K562 (cell line): ENCODE results near the gene GTF2I. TPM values are rescaled to one million over a fixed set of nuclear protein-coding genes. Genes with fewer than 3 reads are reported as not detected.
"Not testable (repeated sequence)": the region's sequence is repeated elsewhere in the genome, so short reads cannot be mapped to it uniquely, and the experiment has no call there.

Experiments used
- ATAC-seq: fragments of 200-7000 bp; cut with Tn5 transposase; 3 replicates; pipeline ENCODE4 v1.9.1; 2020; ENCODE audit warnings: moderate library complexity
- BruUV-seq: library from RNA; stranded (reverse); fragments of 400-500 nt; replicated peaks from 2 replicates; lab custom pipeline; 2021; lab: Mats Ljungman, UMichigan
- CTCF ChIA-PET: fragments of 300-600 bp; formaldehyde crosslinking; extraction: SDS; loops from one replicate; lab custom pipeline; 2021; ENCODE audit warnings: low intra/inter-chr PET ratio; lab: Yijun Ruan, JAX
- POLR2A ChIA-PET: fragments of 300-600, 350-650 bp; sonication (Branson Sonifier 250); formaldehyde crosslinking; extraction: SDS; loops from one replicate; lab custom pipeline; 2021; ENCODE audit warnings: antibody characterized with exemption, inconsistent platforms; lab: Yijun Ruan, JAX
- DNase-seq, 4 experiments: peaks; one replicate each; pipeline versions ENCODE4 v3.0.0 to v3.0.0-alpha.2; 2011 to 2018; ENCODE audit warnings: low spot score in 3 of 4, mixed read lengths in 3 of 4; ENCODE audit errors: extremely low read depth in 1 of 4
- FAIRE-seq: peaks from 2 replicates; lab custom pipeline; 2011; peaks lifted over from hg19 to GRCh38; lab: Jason Lieb, UNC
- H2AFZ ChIP-seq: 2 replicates; pipeline ENCODE4 v1.6.0; 2011; ENCODE audit warnings: low read depth, low read length, control low read depth, inconsistent platforms
- H3K27ac ChIP-seq: fragments of 200-600 bp; 3 replicates; pipeline ENCODE4 v1.8.0; 2011; ENCODE audit warnings: low read depth, mild to moderate bottlenecking, control low read depth, inconsistent platforms, low read length, moderate library complexity, mixed read lengths; ENCODE audit errors: extremely low read depth
- H3K27me3 ChIP-seq, 2 experiments: fragments of 300-600 bp in 1 of 2; 2 replicates in 1 of 2; 3 replicates in 1 of 2; pipeline versions ENCODE4 v1.6.0 to v1.8.0; 2011; ENCODE audit warnings: inconsistent platforms in 2 of 2, low read length in 2 of 2, mild to moderate bottlenecking in 1 of 2, mixed read lengths in 1 of 2, moderate library complexity in 1 of 2; ENCODE audit not compliant: control insufficient read depth in 2 of 2, insufficient read depth in 2 of 2
- H3K36me3 ChIP-seq: fragments of 300-600 bp; 3 replicates; pipeline ENCODE4 v1.8.0; 2011; ENCODE audit warnings: mild to moderate bottlenecking, low read length, inconsistent platforms; ENCODE audit not compliant: control insufficient read depth, insufficient read depth
- H3K4me1 ChIP-seq, 2 experiments: fragments of 200-600 bp in 1 of 2; replicated peaks in 1 of 2; 2 replicates in 1 of 2; 3 replicates in 1 of 2; pipeline versions ENCODE4 v1.5.1 to v1.8.0; 2011; ENCODE audit warnings: inconsistent platforms in 2 of 2, low read length in 2 of 2, mild to moderate bottlenecking in 1 of 2, mixed read lengths in 1 of 2, moderate library complexity in 1 of 2; ENCODE audit not compliant: control insufficient read depth in 2 of 2, insufficient read depth in 2 of 2
- H3K4me2 ChIP-seq: 2 replicates; pipeline ENCODE4 v1.6.1; 2011; ENCODE audit warnings: low read length, control low read depth, inconsistent platforms, mixed read lengths; ENCODE audit not compliant: insufficient read depth
- H3K4me3 ChIP-seq: fragments of 200-600 bp; sonication (generic), shearing (Covaris generic); 2 replicates; pipeline ENCODE4 v1.5.1; 2016; ENCODE audit warnings: control low read depth, inconsistent platforms
- H3K79me2 ChIP-seq: fragments of 200-600 bp; 3 replicates; pipeline ENCODE4 v1.8.0; 2011; ENCODE audit warnings: low read length, inconsistent platforms; ENCODE audit not compliant: control insufficient read depth, insufficient read depth
- H3K9ac ChIP-seq, 2 experiments: 2 replicates each; pipeline versions ENCODE4 v1.6.0 to v1.6.1; 2011; ENCODE audit warnings: low read depth in 2 of 2, low read length in 2 of 2, control low read depth in 1 of 2, inconsistent platforms in 1 of 2, mild to moderate bottlenecking in 1 of 2, mixed read lengths in 1 of 2; ENCODE audit not compliant: insufficient read depth in 1 of 2
- H3K9me1 ChIP-seq: one replicate; pipeline ENCODE4 v1.6.0; 2011; ENCODE audit warnings: inconsistent platforms, mild to moderate bottlenecking, low read length, moderate library complexity; ENCODE audit not compliant: control insufficient read depth, insufficient read depth
- H3K9me3 ChIP-seq: replicated peaks from 2 replicates; pipeline ENCODE4 v1.5.1; 2011; ENCODE audit warnings: low read depth, low read length, inconsistent platforms; ENCODE audit not compliant: control insufficient read depth, insufficient read depth
- H4K20me1 ChIP-seq: replicated peaks from 2 replicates; pipeline ENCODE4 v1.6.1; 2011; ENCODE audit warnings: low read length, inconsistent platforms, mixed read lengths; ENCODE audit not compliant: control insufficient read depth, insufficient read depth
- CREM ChIP-seq: IDR thresholded peaks from 2 replicates; pipeline ENCODE4 v1.6.1; 2014; ENCODE audit warnings: antibody characterized with exemption, low read depth
- CTCF ChIP-seq, 3 experiments: IDR thresholded peaks in 2 of 3; conservative IDR thresholded peaks in 1 of 3; 2 replicates each; pipeline ENCODE4 v1.5.1; 2011 to 2012; ENCODE audit warnings: low read length in 3 of 3, mild to moderate bottlenecking in 3 of 3, control low read depth in 2 of 3, improper control_type of control experiment in 1 of 3, inconsistent platforms in 1 of 3, low read depth in 1 of 3, mixed read lengths in 1 of 3, moderate library complexity in 1 of 3; ENCODE audit not compliant: insufficient read depth in 2 of 3
- POLR2G ChIP-seq: fragments of 200-400 bp; formaldehyde crosslinking; IDR thresholded peaks from 2 replicates; pipeline ENCODE4 v1.6.1; 2017; ENCODE audit warnings: low read depth, mild to moderate bottlenecking, antibody characterized with exemption, low read length, moderate library complexity
- RBFOX2 ChIP-seq: fragments of 200-400 bp; formaldehyde crosslinking; IDR thresholded peaks from 2 replicates; pipeline ENCODE4 v1.6.1; 2017; ENCODE audit warnings: low read depth, mild to moderate bottlenecking, low read length, moderate library complexity
- WGBS: fragments of 100-300 bp; shearing (Covaris generic); methylation state at CpG from one replicate; pipeline ENCODE4 v1.1.6; 2016; ENCODE audit warnings: low coverage, mixed read lengths; ENCODE audit not compliant: insufficient coverage; ENCODE audit errors: missing lambda C conversion rate; 5-methylcytosine and 5-hydroxymethylcytosine counted together
- in situ Hi-C: fragments of 300-500 bp; cut with MboI; formaldehyde crosslinking; loops from 4 replicates; pipeline ENCODE4 v1.15.0; 2018; ENCODE audit warnings: inconsistent platforms, mixed read lengths
- intact Hi-C: fragments of 100-400 bp; cut with micrococcal nuclease; formaldehyde crosslinking; loops from 2 replicates; pipeline ENCODE4 v1.14.2; 2022
- polyA plus RNA-seq, 8 experiments: library from polyadenylated mRNA; depleted of rRNA in 4 of 8; stranded (reverse) in 5 of 8; unstranded in 3 of 8; fragments of >200 nt; fragmentation: Nextera tagmentation in 2 of 8; fragmentation: Illumina TruSeq in 1 of 8; extraction: Ambion mirVana in 2 of 8; extraction: Trizol in 1 of 8; gene quantifications; 2 replicates each; pipeline versions ENCODE4 v1.2.1 to v1.2.3, GENCODE V29; 2011 to 2014; ENCODE audit warnings: inconsistent platforms in 1 of 8, missing spikeins in 1 of 8
- total RNA-seq, 7 experiments: library from RNA; depleted of rRNA in 6 of 7; stranded (reverse); fragments of >200 nt in 6 of 7; fragmentation: Illumina TruSeq in 2 of 7; extraction: Trizol in 2 of 7; gene quantifications; 2 replicates each; pipeline versions ENCODE4 v1.2.1 to v1.2.3, GENCODE V29; 2011 to 2021; ENCODE audit warnings: low replicate concordance in 1 of 7

GTF2I gene
- total and polyA plus RNA-seq, 9 of the 15 experiments (the other 6 are each of a cell fraction or from before 2014, with no cell fraction given) = 8.4 to 161 (median 90.0) TPM

DNA sequence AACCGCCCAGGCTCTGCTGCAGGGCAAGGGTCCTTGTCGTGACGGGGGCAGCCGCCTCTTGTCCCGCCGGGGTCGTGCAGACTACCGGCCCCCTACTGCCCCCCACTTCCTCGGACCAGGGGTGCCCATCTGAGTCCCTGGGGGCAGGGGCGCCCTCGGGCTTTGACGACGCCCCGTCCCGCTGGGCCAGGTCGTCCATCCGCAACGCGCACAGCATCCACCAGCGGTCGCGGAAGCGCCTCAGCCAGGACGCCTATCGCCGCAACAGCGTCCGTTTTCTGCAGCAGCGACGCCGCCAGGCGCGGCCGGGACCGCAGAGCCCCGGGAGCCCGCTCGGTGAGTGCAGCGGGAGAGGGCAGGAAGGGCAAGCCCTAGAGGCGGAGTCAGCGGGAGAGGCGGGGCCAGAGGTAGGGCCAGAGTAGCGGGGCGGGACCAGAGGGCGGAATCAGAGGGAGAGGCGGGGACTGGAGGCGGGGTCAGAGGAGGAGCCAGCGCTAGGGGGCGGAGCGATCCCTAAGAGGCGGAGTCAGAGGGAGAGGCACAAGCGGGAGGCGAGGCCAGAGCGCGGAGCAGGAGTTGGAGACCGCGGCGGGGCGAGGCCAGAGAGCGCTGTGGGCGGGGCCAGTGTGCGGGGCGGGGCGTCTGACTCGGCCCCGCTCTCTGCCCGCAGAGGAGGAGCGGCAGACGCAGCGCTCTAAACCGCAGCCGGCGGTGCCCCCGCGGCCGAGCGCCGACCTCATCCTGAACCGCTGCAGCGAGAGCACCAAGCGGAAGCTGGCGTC lies 131.0 kb downstream of the GTF2I start:
- H3K36me3 ChIP-seq, H3K27ac ChIP-seq, H3K27me3 ChIP-seq, H3K9ac ChIP-seq, intact Hi-C loops, POLR2A ChIA-PET, H3K9me3 ChIP-seq, FAIRE-seq, H3K9me1 ChIP-seq, CTCF ChIA-PET, H3K4me1 ChIP-seq, H2AFZ ChIP-seq, H3K4me2 ChIP-seq, BruUV-seq, H3K79me2 ChIP-seq, H4K20me1 ChIP-seq: not testable (repeated sequence)
- DNase-seq (peak in 1 of 4 experiments; percentile 90), ATAC-seq (peak; percentile 95)
- in situ Hi-C loops = loop anchor here (10.0 kb wide), 1 partner anchor 1554 kb away; no protein-coding TSS in a partner anchor
- H3K4me3 ChIP-seq = peak overlapping the region; percentile 16; the same call in 1 of the 2 replicates
- TF ChIP-seq POLR2G (peak; percentile 49), CREM (0 out of 2 replicates have a peak, but pooled peaks have one; percentile 7), RBFOX2 (peak; percentile 30; the same call in 1 of the 2 replicates), CTCF (IDR thresholded peaks at IDR 0.05 in 2 of 3, conservative IDR thresholded peaks at IDR 0.05 in 1 of 3; ENCODE audit: insufficient read depth in 2 of 3, low read depth in 1 of 3, low read length in 3 of 3) (peak in 2 of 3 experiments; percentile 27 to 58; a peak in 4 of 6 replicates)
- WGBS = 0% methylated on average over 20 of the region's 82 CpGs

- H3K36me3 ChIP-seq, H3K9me3 ChIP-seq, POLR2A ChIA-PET, DNase-seq, BruUV-seq, H3K4me2 ChIP-seq, H3K4me3 ChIP-seq, H3K27me3 ChIP-seq, H3K9me1 ChIP-seq, H3K27ac ChIP-seq, FAIRE-seq, H2AFZ ChIP-seq, H4K20me1 ChIP-seq, intact Hi-C loops, CTCF ChIA-PET, H3K9ac ChIP-seq, H3K79me2 ChIP-seq, H3K4me1 ChIP-seq: not testable (repeated sequence)
- in situ Hi-C loops = loop anchor here (10.0 kb wide), 1 partner anchor 1554 kb away; no protein-coding TSS in a partner anchor
- 14% methylated on average over 3 of the region's 24 CpGs for WGBS
- peak; percentile 0; the same call in 1 of the 3 replicates for ATAC-seq
These were observed 131.8 kb downstream of the GTF2I start for GRCh38 chr7:74789200-74789736.
